WTC11 (cell line): ENCODE measurements around the gene CRTC3.

Source experiments
- ELF4 ChIP-seq: sonication (generic); formaldehyde crosslinking; IDR thresholded peaks from 2 replicates; pipeline ENCODE4 v1.8.1; 2022; ENCODE audit warnings: low read depth, mild to moderate bottlenecking, moderate library complexity, missing genetic modification reagents
- ESRRA ChIP-seq: sonication (generic); formaldehyde crosslinking; IDR thresholded peaks from 2 replicates; pipeline ENCODE4 v1.8.1; 2022; ENCODE audit warnings: mild to moderate bottlenecking, missing genetic modification reagents, borderline replicate concordance
- NFYB ChIP-seq: sonication (generic); formaldehyde crosslinking; conservative IDR thresholded peaks from 2 replicates; pipeline ENCODE4 v1.8.0; 2022; ENCODE audit warnings: low read depth, missing genetic modification reagents
- ZNF138 ChIP-seq: sonication (generic); formaldehyde crosslinking; conservative IDR thresholded peaks from 2 replicates; pipeline ENCODE4 v1.8.1; 2022; ENCODE audit warnings: mild to moderate bottlenecking, moderate library complexity, missing genetic modification reagents
- TF ChIP-seq, protein P1 (sequence below): fragments of 200-600 bp; IDR thresholded peaks from 2 replicates; pipeline ENCODE4 v1.8.0; 2022; ENCODE audit warnings: antibody characterized with exemption

DNA sequence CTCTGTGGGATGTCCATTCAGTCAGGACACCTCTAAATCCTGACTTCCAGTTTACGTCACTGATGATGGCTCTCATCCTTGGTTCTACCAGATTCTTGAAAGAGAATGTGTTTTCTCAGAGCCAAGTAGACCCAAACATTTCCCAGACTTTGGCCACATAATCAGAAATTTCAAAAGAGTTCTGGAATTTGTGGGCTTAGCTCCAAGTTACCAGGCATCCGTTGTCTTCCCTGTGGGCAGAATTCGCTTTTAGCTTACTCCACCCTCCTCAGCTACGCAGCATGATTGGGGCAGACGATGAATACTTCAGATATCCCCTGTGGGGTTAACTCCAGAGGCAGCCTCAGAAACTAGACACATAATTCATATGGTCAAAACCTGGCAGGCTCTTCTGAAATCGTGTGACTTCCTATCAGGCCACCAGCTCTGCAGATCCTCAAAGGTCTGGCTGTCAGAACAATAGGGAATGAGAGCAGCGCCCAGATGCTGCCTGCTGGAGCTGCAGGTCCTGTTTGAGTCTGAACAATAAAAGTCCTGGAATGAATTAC lies 30.6 kb downstream of the CRTC3 start:
- TF ChIP-seq ZNF138 (no peak), NFYB (CRISPR knock-in tag) (no peak), ESRRA (CRISPR knock-in tag) (no peak), ELF4 (CRISPR knock-in tag) (no peak)
- TF ChIP-seq, protein P1, sequence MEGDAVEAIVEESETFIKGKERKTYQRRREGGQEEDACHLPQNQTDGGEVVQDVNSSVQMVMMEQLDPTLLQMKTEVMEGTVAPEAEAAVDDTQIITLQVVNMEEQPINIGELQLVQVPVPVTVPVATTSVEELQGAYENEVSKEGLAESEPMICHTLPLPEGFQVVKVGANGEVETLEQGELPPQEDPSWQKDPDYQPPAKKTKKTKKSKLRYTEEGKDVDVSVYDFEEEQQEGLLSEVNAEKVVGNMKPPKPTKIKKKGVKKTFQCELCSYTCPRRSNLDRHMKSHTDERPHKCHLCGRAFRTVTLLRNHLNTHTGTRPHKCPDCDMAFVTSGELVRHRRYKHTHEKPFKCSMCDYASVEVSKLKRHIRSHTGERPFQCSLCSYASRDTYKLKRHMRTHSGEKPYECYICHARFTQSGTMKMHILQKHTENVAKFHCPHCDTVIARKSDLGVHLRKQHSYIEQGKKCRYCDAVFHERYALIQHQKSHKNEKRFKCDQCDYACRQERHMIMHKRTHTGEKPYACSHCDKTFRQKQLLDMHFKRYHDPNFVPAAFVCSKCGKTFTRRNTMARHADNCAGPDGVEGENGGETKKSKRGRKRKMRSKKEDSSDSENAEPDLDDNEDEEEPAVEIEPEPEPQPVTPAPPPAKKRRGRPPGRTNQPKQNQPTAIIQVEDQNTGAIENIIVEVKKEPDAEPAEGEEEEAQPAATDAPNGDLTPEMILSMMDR = no peak
